ENCODE data around the gene CHI3L1.

CHI3L1 gene

GRCh38 chr1:203166192-203166940 is 20.1 kb downstream of the CHI3L1 start:
- H3K27me3 ChIP-seq (ENCODE audit: low read depth), result 0 out of 2 replicates have a peak, but pooled peaks cover 9% of the 10 kb centered on the region
- in situ Hi-C loops (cut with MboI; ENCODE audit: low sequenced_read_pairs), result no loop called here

GRCh38 chr1:203165800-203166161 is 20.7 kb downstream of the CHI3L1 start:
- H3K9me3 ChIP-seq, result no peaks in the 10 kb centered on the region
- in situ Hi-C loops (cut with MboI; ENCODE audit: low sequenced_read_pairs), result no loop called here
- no peak overlapping the region for H3K4me3 ChIP-seq
- H3K4me1 ChIP-seq, result no peaks in the 10 kb centered on the region
- no peak for DNase-seq (ENCODE audit: low spot score in 2 of 2)
- no peaks in the 10 kb centered on the region for H3K36me3 ChIP-seq (replicated peaks)
- H3K27me3 ChIP-seq (ENCODE audit: low read depth), result 0 out of 2 replicates have a peak, but pooled peaks cover 9% of the 10 kb centered on the region

More at GRCh38 chr1:203166192-203166940, 20.1 kb downstream of the CHI3L1 start:
- Histone ChIP-seq H3K4me3 (no peak overlapping the region), H3K36me3 (replicated peaks) (no peaks in the 10 kb centered on the region), H3K4me1 (no peaks in the 10 kb centered on the region), H3K9me3 (no peaks in the 10 kb centered on the region)
- no peak for DNase-seq (ENCODE audit: low spot score in 2 of 2)

GRCh38 chr1:203165101-203165799 is 21.3 kb downstream of the CHI3L1 start:
- H3K36me3 ChIP-seq (replicated peaks), result no peaks in the 10 kb centered on the region
- H3K4me3 ChIP-seq, result no peak overlapping the region
- H3K9me3 ChIP-seq, result no peaks in the 10 kb centered on the region
- H3K4me1 ChIP-seq, result no peaks in the 10 kb centered on the region
- in situ Hi-C loops (cut with MboI; ENCODE audit: low sequenced_read_pairs), result no loop called here
- DNase-seq (ENCODE audit: low spot score in 2 of 2), result no peak
- H3K27me3 ChIP-seq (ENCODE audit: low read depth), result 0 out of 2 replicates have a peak, but pooled peaks cover 9% of the 10 kb centered on the region

- Histone ChIP-seq H3K4me3 (no peak overlapping the region), H3K4me1 (no peaks in the 10 kb centered on the region), H3K36me3 (replicated peaks) (no peaks in the 10 kb centered on the region), H3K27me3 (ENCODE audit: low read depth) (0 out of 2 replicates have a peak, but pooled peaks cover 9% of the 10 kb centered on the region), H3K9me3 (no peaks in the 10 kb centered on the region)
- in situ Hi-C loops (cut with MboI; ENCODE audit: low sequenced_read_pairs), result no loop called here
- no peak for DNase-seq (ENCODE audit: low spot score in 2 of 2)
Measured at GRCh38 chr1:203163891-203164635, 22.4 kb downstream of the CHI3L1 start.

DNA sequence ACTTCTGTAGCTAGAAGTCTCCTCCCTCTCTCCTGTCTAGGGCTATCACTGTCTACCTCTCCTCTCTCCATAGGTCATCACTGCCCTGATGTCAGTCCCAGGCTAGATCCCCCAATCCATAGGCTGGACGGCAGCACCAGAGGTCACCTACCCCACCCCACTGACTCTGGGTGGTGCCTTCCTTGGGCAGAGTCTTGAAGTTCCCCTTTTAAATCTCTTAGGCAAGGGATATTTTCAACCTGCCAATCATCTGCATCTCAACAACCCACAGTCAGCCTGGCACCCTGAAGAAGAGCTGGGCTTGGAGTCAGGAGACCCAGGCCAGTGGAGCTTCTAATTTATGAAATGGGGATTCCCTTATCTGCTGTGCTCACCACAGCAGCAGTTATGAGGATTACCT is 24.1 kb downstream of the CHI3L1 start:
- Histone ChIP-seq H3K4me3 (no peak overlapping the region), H3K9me3 (no peaks in the 10 kb centered on the region), H3K36me3 (replicated peaks) (no peaks in the 10 kb centered on the region), H3K27me3 (ENCODE audit: low read depth) (0 out of 2 replicates have a peak, but pooled peaks cover 9% of the 10 kb centered on the region), H3K4me1 (no peaks in the 10 kb centered on the region)
- in situ Hi-C loops (cut with MboI; ENCODE audit: low sequenced_read_pairs), result no loop called here
- no peak for DNase-seq (ENCODE audit: low spot score in 2 of 2)

GRCh38 chr1:203161703-203162102 is 24.8 kb downstream of the CHI3L1 start:
- DNase-seq (ENCODE audit: low spot score in 2 of 2), result no peak
- Histone ChIP-seq H3K4me1 (no peaks in the 10 kb centered on the region), H3K36me3 (replicated peaks) (no peaks in the 10 kb centered on the region), H3K9me3 (no peaks in the 10 kb centered on the region), H3K4me3 (no peak overlapping the region), H3K27me3 (ENCODE audit: low read depth) (0 out of 2 replicates have a peak, but pooled peaks cover 9% of the 10 kb centered on the region)
- in situ Hi-C loops (cut with MboI; ENCODE audit: low sequenced_read_pairs), result no loop called here

DNA sequence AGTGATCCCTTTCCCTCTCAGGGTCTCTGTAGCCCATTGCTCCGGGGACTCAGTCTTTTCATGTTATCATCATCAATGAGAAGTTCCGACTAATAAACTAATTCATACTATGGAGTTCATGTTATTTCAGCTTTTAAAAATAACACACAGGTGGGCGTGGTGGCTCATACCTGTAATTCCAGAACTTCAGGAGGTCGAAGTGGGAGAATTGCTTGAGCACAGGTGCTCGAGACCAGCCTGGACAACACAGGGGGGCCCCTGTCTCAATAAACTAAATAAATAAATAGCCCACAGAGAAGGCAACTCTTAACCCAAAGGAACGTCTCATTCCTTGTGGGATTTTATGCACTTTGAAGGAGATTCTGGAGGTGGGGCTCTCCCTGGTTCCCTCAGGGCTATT is 25.3 kb downstream of the CHI3L1 start:
- Histone ChIP-seq H3K27me3 (ENCODE audit: low read depth) (0 out of 2 replicates have a peak, but pooled peaks cover 9% of the 10 kb centered on the region), H3K9me3 (no peaks in the 10 kb centered on the region), H3K4me1 (no peaks in the 10 kb centered on the region), H3K4me3 (no peak overlapping the region), H3K36me3 (replicated peaks) (no peaks in the 10 kb centered on the region)
- DNase-seq (ENCODE audit: low spot score in 2 of 2), result no peak
- in situ Hi-C loops (cut with MboI; ENCODE audit: low sequenced_read_pairs), result no loop called here

DNA sequence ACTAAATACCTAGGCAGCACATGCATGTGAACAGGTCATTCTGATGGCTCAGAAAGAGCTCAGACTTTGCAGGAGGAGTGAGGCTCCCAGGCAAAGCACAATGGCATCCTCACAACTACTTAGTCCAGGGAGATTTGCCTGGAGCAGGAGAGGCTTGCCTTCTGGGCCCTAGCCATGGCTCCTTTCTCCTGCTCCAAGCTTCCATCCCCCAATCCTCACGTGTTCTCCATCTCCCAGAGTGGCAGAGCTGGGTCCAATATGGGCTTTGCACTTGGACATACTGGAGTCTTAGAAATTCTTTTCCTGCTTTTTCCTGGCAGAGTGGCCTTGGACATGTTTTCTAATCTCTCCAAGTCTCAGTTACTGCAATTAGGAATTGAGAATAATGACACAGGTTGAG is 26.7 kb downstream of the CHI3L1 start:
- Histone ChIP-seq H3K27me3 (ENCODE audit: low read depth) (0 out of 2 replicates have a peak, but pooled peaks cover 9% of the 10 kb centered on the region), H3K9me3 (no peaks in the 10 kb centered on the region), H3K4me3 (no peak overlapping the region), H3K36me3 (replicated peaks) (no peaks in the 10 kb centered on the region), H3K4me1 (no peaks in the 10 kb centered on the region)
- in situ Hi-C loops (cut with MboI; ENCODE audit: low sequenced_read_pairs), result no loop called here
- DNase-seq (ENCODE audit: low spot score in 2 of 2), result no peak

DNA sequence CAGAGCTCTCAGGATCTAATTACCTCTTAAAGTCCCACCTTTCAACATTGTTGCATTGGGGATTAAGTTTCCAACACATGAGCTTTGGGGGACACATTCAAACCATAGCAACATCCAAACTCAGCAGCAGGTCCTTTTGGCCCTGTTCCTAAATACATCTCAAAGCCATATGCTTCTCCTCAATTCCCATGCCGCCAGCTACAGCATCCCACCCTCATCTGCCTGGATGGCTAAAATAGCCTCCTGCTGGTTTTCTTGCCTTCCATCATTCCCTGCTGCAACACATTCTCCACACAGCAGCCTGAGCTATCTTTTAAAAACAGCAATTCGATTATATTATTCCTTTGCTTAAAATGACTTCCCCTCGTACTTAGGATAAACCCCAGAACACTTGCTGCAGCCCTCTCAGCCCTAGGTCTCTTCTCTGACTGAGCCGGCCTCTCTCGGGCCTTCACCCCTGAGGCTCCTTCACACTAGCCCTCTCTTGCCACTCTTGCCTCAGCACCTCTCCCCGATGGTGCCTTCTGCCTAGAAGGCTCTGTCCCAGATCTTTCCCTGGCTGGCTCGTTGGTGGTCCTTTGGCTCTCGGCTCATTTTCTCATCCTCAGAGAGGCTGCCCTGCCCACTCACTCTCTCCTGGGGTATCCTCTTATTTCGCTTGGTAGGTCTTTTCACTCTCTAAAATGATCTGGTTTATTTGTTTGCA is 27.4 kb downstream of the CHI3L1 start:
- H3K4me1 ChIP-seq, result no peaks in the 10 kb centered on the region
- H3K4me3 ChIP-seq, result no peak overlapping the region
- H3K9me3 ChIP-seq, result no peaks in the 10 kb centered on the region
- 0 out of 2 replicates have a peak, but pooled peaks cover 9% of the 10 kb centered on the region for H3K27me3 ChIP-seq (ENCODE audit: low read depth)
- DNase-seq (ENCODE audit: low spot score in 2 of 2), result no peak
- H3K36me3 ChIP-seq (replicated peaks), result no peaks in the 10 kb centered on the region
- in situ Hi-C loops (cut with MboI; ENCODE audit: low sequenced_read_pairs), result no loop called here

GRCh38 chr1:203158423-203158822 is 28.1 kb downstream of the CHI3L1 start:
- no peaks in the 10 kb centered on the region for H3K36me3 ChIP-seq (replicated peaks)
- no peak overlapping the region for H3K4me3 ChIP-seq
- H3K4me1 ChIP-seq, result no peaks in the 10 kb centered on the region
- H3K27me3 ChIP-seq (ENCODE audit: low read depth), result 0 out of 2 replicates have a peak, but pooled peaks cover 4% of the 10 kb centered on the region
- H3K9me3 ChIP-seq, result no peaks in the 10 kb centered on the region
- in situ Hi-C loops (cut with MboI; ENCODE audit: low sequenced_read_pairs), result no loop called here
- DNase-seq (ENCODE audit: low spot score in 2 of 2), result no peak

DNA sequence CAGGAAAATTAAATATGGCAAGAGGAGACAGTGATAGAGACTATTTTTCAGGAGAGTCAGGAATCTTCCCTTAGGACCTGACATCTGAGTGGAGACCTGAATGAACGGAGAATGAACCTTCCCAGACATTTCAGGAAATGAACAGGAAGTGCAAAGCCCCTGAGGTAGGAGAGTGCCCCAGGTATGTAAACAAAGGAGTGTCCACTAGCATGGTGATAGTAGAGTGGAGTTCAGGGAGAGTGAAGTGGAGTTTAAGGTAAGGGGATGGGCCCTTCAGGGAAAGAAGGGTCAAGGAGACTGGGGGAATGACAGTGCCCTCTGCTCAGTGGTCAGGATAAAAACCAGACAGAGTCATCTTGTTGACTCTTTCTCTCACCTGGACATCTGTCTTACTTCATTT is 30.2 kb downstream of the CHI3L1 start:
- no peak for DNase-seq (ENCODE audit: low spot score in 2 of 2)
- in situ Hi-C loops (cut with MboI; ENCODE audit: low sequenced_read_pairs), result no loop called here
- no peaks in the 10 kb centered on the region for H3K4me1 ChIP-seq
- no peaks in the 10 kb centered on the region for H3K36me3 ChIP-seq (replicated peaks)
- no peaks in the 10 kb centered on the region for H3K27me3 ChIP-seq (ENCODE audit: low read depth)
- no peak overlapping the region for H3K4me3 ChIP-seq
- no peaks in the 10 kb centered on the region for H3K9me3 ChIP-seq

GRCh38 chr1:203153989-203154821 is 32.3 kb downstream of the CHI3L1 start:
- no peak overlapping the region for H3K4me3 ChIP-seq
- H3K9me3 ChIP-seq, result no peaks in the 10 kb centered on the region
- in situ Hi-C loops (cut with MboI; ENCODE audit: low sequenced_read_pairs), result no loop called here
- H3K27me3 ChIP-seq (ENCODE audit: low read depth), result no peaks in the 10 kb centered on the region
- no peaks in the 10 kb centered on the region for H3K36me3 ChIP-seq (replicated peaks)
- no peak for DNase-seq (ENCODE audit: low spot score in 2 of 2)
- H3K4me1 ChIP-seq, result no peaks in the 10 kb centered on the region

All from HAP-1 (cell line).